Right cardiac atrium (tissue), 5 donors: ENCODE results near the gene CABP1. TPM values are rescaled to one million over a fixed set of nuclear protein-coding genes. Genes with fewer than 3 reads are reported as not detected.

Experiments used
- ATAC-seq, 2 donors: fragments of 200-7000 bp; cut with Tn5 transposase; one replicate each; pipeline versions ENCODE4 v1.8.0 to v1.9.1; 2020; ENCODE audit warnings: moderate library complexity in 2 of 2, mild to moderate bottlenecking in 1 of 2
- DNase-seq, 3 donors: peaks; one replicate each; pipeline ENCODE4 v3.0.0-alpha.2; 2020
- H3K27ac ChIP-seq: one replicate; pipeline ENCODE4 v1.5.1; 2013; ENCODE audit warnings: mild to moderate bottlenecking, low read length, control low read depth, moderate library complexity
- H3K27me3 ChIP-seq: one replicate; pipeline ENCODE4 v1.6.1; 2013; ENCODE audit not compliant: control insufficient read depth, insufficient read depth
- H3K4me1 ChIP-seq: one replicate; pipeline ENCODE4 v1.6.1; 2013; ENCODE audit warnings: low read length; ENCODE audit not compliant: control insufficient read depth, insufficient read depth
- H3K4me3 ChIP-seq: one replicate; pipeline ENCODE4 v1.5.1; 2013; ENCODE audit warnings: low read length, control low read depth
- H3K9me3 ChIP-seq: one replicate; pipeline ENCODE4 v1.6.1; 2013; ENCODE audit warnings: low read length; ENCODE audit not compliant: control insufficient read depth
- WGBS: extraction: QIAGEN DNeasy Blood & Tissue Kit; methylation state at CpG from one replicate; pipeline ENCODE4 v1.1.7; 2013; 5-methylcytosine and 5-hydroxymethylcytosine counted together
- intact Hi-C, 4 donors: fragments of 100-400 bp; cut with DNase I; formaldehyde crosslinking; loops; one replicate each; pipeline versions ENCODE4 v1.11.0 to v1.14.0; 2022 to 2023
- polyA plus RNA-seq: library from polyadenylated mRNA; stranded (reverse); fragments of 200-250 nt; gene quantifications from one replicate; pipeline ENCODE4 v1.2.3, GENCODE V29; 2013
- total RNA-seq, 4 donors: library from RNA; stranded (reverse); fragmentation: NEBNext Ultra II Directional; extraction: Animal tissue kit (Norgen Biotek cat#: 25700); gene quantifications; one replicate each; pipeline ENCODE4 v1.2.1, GENCODE V29; 2021
- donor health status: healthy with polysubstance abuse.
- donor health status: DM: no; HTN: yes; CAD: no.
- donor health status: DM: no; HTN: no; CAD: no.
- donor health status: DM: no; HTN: yes; CAD: no; lungs with severe emphysema.
- donor health status: DM: yes; HTN: yes; CAD: no.

CABP1 gene
- total and polyA plus RNA-seq, 5 donors: 0.89 to 4.0 (median 2.5) TPM

- ATAC-seq (peak in 1 of 2 donors; percentile 57), DNase-seq (no peak)
- intact Hi-C loops: no loop called here
- H3K27me3 ChIP-seq: no peaks in the 10 kb centered on the region
- peaks cover 29% of the 10 kb centered on the region for H3K4me1 ChIP-seq
- WGBS: 57% methylated on average over 3 of the region's 3 CpGs
- H3K9me3 ChIP-seq: no peaks in the 10 kb centered on the region
- H3K4me3 ChIP-seq: no peak overlapping the region
- H3K27ac ChIP-seq: peak overlapping the region; percentile 80
These were observed 58.2 kb downstream of the CABP1 start for GRCh38 chr12:120698665-120699064.

- Histone ChIP-seq H3K4me3 (no peak overlapping the region), H3K27me3 (no peaks in the 10 kb centered on the region), H3K4me1 (peaks cover 32% of the 10 kb centered on the region), H3K27ac (peak overlapping the region; percentile 38), H3K9me3 (no peaks in the 10 kb centered on the region)
- 92% methylated on average over 7 of the region's 7 CpGs for WGBS
- DNase-seq (no peak), ATAC-seq (no peak)
- intact Hi-C loops: no loop called here
These were observed 59.1 kb downstream of the CABP1 start for GRCh38 chr12:120699553-120699952.

- DNase-seq (no peak), ATAC-seq (peak; percentile 32 to 47)
- intact Hi-C loops: no loop called here
- peak overlapping the region; percentile 93 for H3K27ac ChIP-seq
- no peaks in the 10 kb centered on the region for H3K9me3 ChIP-seq
- no peak overlapping the region for H3K4me3 ChIP-seq
- peaks cover 33% of the 10 kb centered on the region for H3K4me1 ChIP-seq
- 56% methylated on average over 5 of the region's 5 CpGs for WGBS
- no peaks in the 10 kb centered on the region for H3K27me3 ChIP-seq
These were observed 60.5 kb downstream of the CABP1 start for GRCh38 chr12:120700886-120701285.

GRCh38 chr12:120702637-120703036 lies 62.2 kb downstream of the CABP1 start:
- DNase-seq: no peak
- Histone ChIP-seq H3K27me3 (no peaks in the 10 kb centered on the region), H3K27ac (peak overlapping the region; percentile 77), H3K4me3 (no peak overlapping the region), H3K4me1 (peaks cover 30% of the 10 kb centered on the region), H3K9me3 (no peaks in the 10 kb centered on the region)
- no peak for ATAC-seq
- 94% methylated on average over 1 of the region's 1 CpG for WGBS
- intact Hi-C loops: no loop called here

- Histone ChIP-seq H3K27me3 (no peaks in the 10 kb centered on the region), H3K9me3 (no peaks in the 10 kb centered on the region), H3K4me3 (no peak overlapping the region), H3K27ac (peak overlapping the region; percentile 25), H3K4me1 (peaks cover 29% of the 10 kb centered on the region)
- intact Hi-C loops: no loop called here
- ATAC-seq: peak in 1 of 2 donors; percentile 17
- 64% methylated on average over 11 of the region's 11 CpGs for WGBS
- no peak for DNase-seq
These were observed 63.0 kb downstream of the CABP1 start for GRCh38 chr12:120703311-120703942.

- intact Hi-C loops: no loop called here
- H3K27ac ChIP-seq: peak overlapping the region; percentile 23
- DNase-seq: no peak
- ATAC-seq: no peak
- H3K4me3 ChIP-seq: no peak overlapping the region
- peaks cover 24% of the 10 kb centered on the region for H3K4me1 ChIP-seq
- H3K27me3 ChIP-seq: no peaks in the 10 kb centered on the region
- WGBS: 76% methylated on average over 1 of the region's 1 CpG
- H3K9me3 ChIP-seq: no peaks in the 10 kb centered on the region
These were observed 65.2 kb downstream of the CABP1 start for GRCh38 chr12:120705618-120706017.

- intact Hi-C loops: no loop called here
- H3K27me3 ChIP-seq: no peaks in the 10 kb centered on the region
- DNase-seq (no peak), ATAC-seq (no peak)
- H3K4me1 ChIP-seq: peaks cover 21% of the 10 kb centered on the region
- H3K4me3 ChIP-seq: no peak overlapping the region
- no peak overlapping the region for H3K27ac ChIP-seq
- 79% methylated on average over 5 of the region's 5 CpGs for WGBS
- H3K9me3 ChIP-seq: no peaks in the 10 kb centered on the region
These were observed 65.6 kb downstream of the CABP1 start for GRCh38 chr12:120706029-120706428.

GRCh38 chr12:120708651-120709050 lies 68.2 kb downstream of the CABP1 start:
- Histone ChIP-seq H3K27me3 (no peaks in the 10 kb centered on the region), H3K4me1 (peaks cover 14% of the 10 kb centered on the region), H3K4me3 (no peak overlapping the region), H3K27ac (no peak overlapping the region), H3K9me3 (no peaks in the 10 kb centered on the region)
- ATAC-seq (no peak), DNase-seq (no peak)
- WGBS: 72% methylated on average over 4 of the region's 4 CpGs
- intact Hi-C loops: no loop called here

- peaks cover 11% of the 10 kb centered on the region for H3K4me1 ChIP-seq
- H3K4me3 ChIP-seq: peak within 1 kb of the TSS; percentile 92
- peak within 1 kb of the TSS; percentile 86 for H3K27ac ChIP-seq
- WGBS: under 1% methylated on average over 76 of the region's 76 CpGs
- ATAC-seq (peak; percentile 94), DNase-seq (peak; percentile 82 to 93 (median 90))
- H3K27me3 ChIP-seq: no peaks in the 10 kb centered on the region
- intact Hi-C loops: loop anchor here in 2 of 4 donors (5.0 kb wide), 3 partner anchors 63 to 128 kb away; partner anchors contain the start of gene POP5 (in 1 of the 2)
- H3K9me3 ChIP-seq: no peaks in the 10 kb centered on the region
These were observed 69.8 kb downstream of the CABP1 start, which contains the start of gene UNC119B for GRCh38 chr12:120710031-120710804. Gene UNC119B, plus strand, starts transcription at chr12:120710458. Its CDS starts 17 bp downstream, at chr12:120710475.

GRCh38 chr12:120710805-120711296 lies 70.4 kb downstream of the CABP1 start:
- H3K27ac ChIP-seq: peak overlapping the region; percentile 86
- no peaks in the 10 kb centered on the region for H3K27me3 ChIP-seq
- intact Hi-C loops: loop anchor here in 2 of 4 donors (5.0 kb wide), 3 partner anchors 64 to 129 kb away; partner anchors contain the start of gene POP5 (in 1 of the 2)
- DNase-seq (peak in 2 of 3 donors; percentile 50 to 65), ATAC-seq (peak; percentile 27)
- H3K4me3 ChIP-seq: peak overlapping the region; percentile 92
- peaks cover 9% of the 10 kb centered on the region for H3K4me1 ChIP-seq
- WGBS: under 1% methylated on average over 31 of the region's 31 CpGs
- H3K9me3 ChIP-seq: no peaks in the 10 kb centered on the region

- Histone ChIP-seq H3K9me3 (no peaks in the 10 kb centered on the region), H3K27ac (peak overlapping the region; percentile 12), H3K4me1 (peaks cover 9% of the 10 kb centered on the region), H3K27me3 (no peaks in the 10 kb centered on the region), H3K4me3 (peak overlapping the region; percentile 92)
- intact Hi-C loops: loop anchor here in 2 of 4 donors (5.0 kb wide), 3 partner anchors 64 to 129 kb away; partner anchors contain the start of gene POP5 (in 1 of the 2)
- WGBS: 35% methylated on average over 6 of the region's 6 CpGs
- ATAC-seq (no peak), DNase-seq (peak in 1 of 3 donors; percentile 16)
These were observed 71.0 kb downstream of the CABP1 start for GRCh38 chr12:120711411-120711810.
